HG03439 (cell line): ENCODE results near the gene OR2T1.
"Not testable (repeated sequence)": the region's sequence is repeated elsewhere in the genome, so short reads cannot be mapped to it uniquely, and the experiment has no call there.

Experiments used
- ATAC-seq: cut with Tn5 transposase; IDR thresholded peaks from one replicate; pipeline ENCODE4 v1.9.1; 2021; ENCODE audit warnings: mild to moderate bottlenecking, moderate library complexity; ENCODE audit not compliant: unreplicated experiment

Gene OR2T1

GRCh38 chr1:248433811-248434415, 31.1 kb downstream of the OR2T1 start:
- not testable (repeated sequence) for ATAC-seq

GRCh38 chr1:248434913-248435312, 32.1 kb downstream of the OR2T1 start:
- ATAC-seq = not testable (repeated sequence)

- ATAC-seq = not testable (repeated sequence)
Measured at GRCh38 chr1:248436303-248436702, 33.5 kb downstream of the OR2T1 start.

GRCh38 chr1:248438668-248439067, 35.8 kb downstream of the OR2T1 start:
- ATAC-seq = not testable (repeated sequence)

GRCh38 chr1:248439283-248439682, 36.4 kb downstream of the OR2T1 start:
- ATAC-seq = not testable (repeated sequence)

GRCh38 chr1:248442500-248443277, 39.8 kb downstream of the OR2T1 start:
- ATAC-seq = not testable (repeated sequence)

GRCh38 chr1:248444603-248445002, 41.8 kb downstream of the OR2T1 start:
- not testable (repeated sequence) for ATAC-seq

GRCh38 chr1:248445399-248445798, 42.6 kb downstream of the OR2T1 start, which contains the start of gene OR2T2:
Gene OR2T2 (plus strand): TSS chr1:248445637. CDS start chr1:248452798, 7,161 bp downstream.
- not testable (repeated sequence) for ATAC-seq

- ATAC-seq = peak; percentile 42
Measured at GRCh38 chr1:248448409-248449074, 45.7 kb downstream of the OR2T1 start.

- ATAC-seq = not testable (repeated sequence)
Measured at GRCh38 chr1:248449821-248450465, 47.1 kb downstream of the OR2T1 start.

GRCh38 chr1:248450466-248451145, 47.8 kb downstream of the OR2T1 start:
- peak; percentile 61 for ATAC-seq

- not testable (repeated sequence) for ATAC-seq
Measured at GRCh38 chr1:248453619-248454018, 50.8 kb downstream of the OR2T1 start.

- not testable (repeated sequence) for ATAC-seq
Measured at GRCh38 chr1:248455045-248455444, 52.2 kb downstream of the OR2T1 start.

- ATAC-seq = not testable (repeated sequence)
Measured at GRCh38 chr1:248456635-248457034, 53.8 kb downstream of the OR2T1 start.
